Skeletal muscle cell (primary cell): ENCODE measurements around the gene NUS1.
A peak's percentile ranks its signal among the peaks of the same experiment; 100 is the strongest.
"Not testable (repeated sequence)": the region's sequence is repeated elsewhere in the genome, so short reads cannot be mapped to it uniquely, and the experiment has no call there.

Source experiments
- DNase-seq: peaks from one replicate; pipeline ENCODE4 v3.0.0-alpha.2; 2010; ENCODE audit warnings: low read depth
- H3K4me3 ChIP-seq: 2 replicates; pipeline ENCODE4 v1.5.1; 2011; ENCODE audit warnings: low read depth, mild to moderate bottlenecking, control low read depth, low read length, moderate library complexity

NUS1 gene

DNA sequence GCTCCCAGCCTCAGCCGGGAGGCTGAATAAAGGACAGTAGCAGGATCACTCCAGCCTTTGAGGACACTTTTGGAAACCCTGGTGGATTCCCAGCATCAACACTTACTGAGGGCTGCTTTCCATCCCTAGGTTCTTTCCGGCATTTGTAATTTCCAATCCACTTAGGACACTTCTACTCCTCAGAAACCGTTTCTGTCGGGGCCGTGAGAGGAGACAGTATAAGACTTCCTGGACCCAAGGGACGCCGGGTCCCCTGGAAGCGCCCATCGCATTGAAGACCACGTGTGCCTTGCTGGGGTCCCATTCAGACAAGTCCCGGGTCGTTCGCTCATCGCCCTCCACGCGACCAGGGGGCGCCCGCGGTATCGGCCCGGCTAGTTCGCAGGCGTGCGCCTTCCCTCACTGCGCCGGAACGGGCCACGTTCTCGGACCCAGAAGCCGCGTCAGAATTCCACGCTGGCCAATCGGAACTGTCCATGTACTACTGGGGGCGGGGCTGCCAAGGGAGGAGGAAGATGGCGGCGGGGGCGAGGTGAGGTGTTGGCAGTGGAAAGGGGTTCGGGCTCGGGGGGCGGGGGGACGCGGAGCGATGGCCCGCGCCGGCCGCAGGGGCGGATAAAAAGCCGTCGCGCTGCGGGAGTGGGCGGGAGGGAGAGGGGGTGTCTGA lies at the start of gene NUS1:
Gene NUS1 (plus strand): TSS at position 479 of the 667 bp plus-strand sequence. CDS start 202 bp downstream, outside the sequence.
- H3K4me3 ChIP-seq, result peak within 1 kb of the TSS; percentile 78
- peak; percentile 93 for DNase-seq

DNA sequence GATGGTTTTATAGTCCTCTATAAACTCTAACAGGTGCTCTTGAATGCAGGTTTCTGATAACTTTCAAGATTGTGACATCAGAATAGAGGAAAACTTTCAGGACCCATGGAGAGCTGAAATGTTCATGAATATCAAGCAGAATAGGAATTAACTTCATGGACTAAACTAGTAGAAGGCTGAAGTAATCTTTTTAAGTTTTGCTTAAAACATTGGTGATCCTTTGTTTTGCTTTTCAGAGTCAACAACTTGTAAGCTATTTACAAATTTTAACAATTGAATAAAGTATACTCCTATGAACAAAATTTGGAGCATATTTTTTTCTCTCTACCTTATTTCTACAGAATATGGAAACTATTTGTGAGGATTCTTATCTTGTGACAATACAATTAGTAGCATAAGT lies 47.7 kb upstream of the NUS1 start:
- no peak for DNase-seq

DNA sequence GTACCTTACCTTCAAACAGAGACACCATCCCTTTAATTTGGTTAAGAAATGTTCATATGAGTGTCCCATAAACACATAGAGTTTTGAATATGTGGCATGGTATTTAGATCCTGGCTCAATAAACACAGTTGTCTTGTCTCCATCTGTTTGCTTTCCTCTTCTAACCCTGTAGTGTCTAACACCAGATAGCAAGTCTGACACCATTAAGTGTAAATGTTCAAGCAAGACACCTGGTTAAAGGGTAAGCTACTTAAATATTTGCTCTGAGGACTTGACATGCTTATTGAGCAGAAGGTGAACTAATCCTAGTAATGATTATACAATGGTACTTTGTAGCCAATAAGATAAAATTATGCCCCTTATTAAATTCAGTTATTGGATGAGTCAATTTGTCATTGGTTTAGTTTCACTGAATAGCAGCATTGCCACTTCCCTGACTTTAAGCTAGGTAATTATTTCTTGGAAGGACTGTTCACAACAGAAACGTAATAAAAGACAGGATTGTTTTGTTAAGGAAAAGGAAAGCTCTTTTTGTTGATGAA lies 46.1 kb upstream of the NUS1 start:
- DNase-seq, result no peak
- no peak overlapping the region for H3K4me3 ChIP-seq

More for the DNA sequence above, 47.7 kb upstream of the NUS1 start:
- no peak overlapping the region for H3K4me3 ChIP-seq

DNA sequence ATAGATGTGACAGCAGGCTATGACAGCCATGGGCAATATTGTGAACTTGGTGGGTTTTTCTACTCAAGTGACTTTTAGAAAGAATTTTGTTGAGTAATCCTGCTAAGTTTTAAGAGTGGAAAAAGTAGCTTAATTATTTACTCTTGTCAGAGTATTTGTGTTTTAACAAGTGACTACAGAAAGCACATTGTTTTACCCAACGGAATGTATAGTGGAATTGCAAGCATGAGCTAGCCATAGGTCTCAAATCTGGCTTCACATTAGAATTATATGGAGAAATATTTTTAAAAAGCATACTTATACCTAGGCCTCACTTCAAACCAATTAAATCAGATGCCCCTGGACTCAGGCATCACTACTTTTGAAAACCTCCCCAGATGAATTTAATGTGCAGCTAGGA lies 37.5 kb upstream of the NUS1 start:
- DNase-seq, result no peak

DNA sequence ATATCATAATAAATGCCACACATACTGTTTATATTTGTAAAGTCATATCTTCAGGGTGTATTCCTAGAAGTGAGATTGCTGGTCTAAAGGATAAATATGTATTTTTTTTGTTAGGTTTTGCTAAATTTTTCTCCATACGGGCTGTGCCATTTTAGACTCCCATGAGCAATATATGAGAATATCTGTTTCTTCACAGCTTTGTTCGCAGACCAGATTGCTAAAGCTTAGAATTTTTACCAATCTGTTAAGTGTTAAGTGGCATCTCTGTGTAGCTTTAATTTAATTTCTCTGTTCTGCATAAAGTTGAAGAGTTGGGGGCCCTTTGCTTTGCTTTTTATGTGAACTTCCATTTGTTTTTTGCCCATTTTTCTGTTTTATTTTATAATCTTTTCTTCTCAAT lies 32.3 kb upstream of the NUS1 start:
- no peak overlapping the region for H3K4me3 ChIP-seq
- DNase-seq, result no peak

More for the DNA sequence above, 37.5 kb upstream of the NUS1 start:
- H3K4me3 ChIP-seq, result no peak overlapping the region

DNA sequence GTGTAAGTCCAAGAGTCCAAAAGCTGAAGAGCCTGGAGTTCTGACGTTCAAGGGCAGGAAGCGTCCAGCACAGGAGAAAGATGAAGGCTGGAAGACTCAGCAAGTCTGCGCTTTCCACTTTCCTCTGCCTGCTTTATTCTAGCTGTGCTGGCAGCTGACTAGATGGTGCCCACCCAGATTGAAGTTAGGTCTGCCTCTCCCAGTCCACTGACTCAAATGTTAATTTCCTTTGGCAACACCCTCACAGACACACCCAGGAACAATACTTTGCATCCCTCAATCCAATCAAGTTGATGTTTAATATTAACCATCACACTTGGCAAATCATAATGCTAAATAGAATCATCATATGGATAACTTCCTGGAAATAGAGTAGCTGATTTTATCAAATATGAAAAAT lies 23.3 kb upstream of the NUS1 start:
- not testable (repeated sequence) for DNase-seq, H3K4me3 ChIP-seq

DNA sequence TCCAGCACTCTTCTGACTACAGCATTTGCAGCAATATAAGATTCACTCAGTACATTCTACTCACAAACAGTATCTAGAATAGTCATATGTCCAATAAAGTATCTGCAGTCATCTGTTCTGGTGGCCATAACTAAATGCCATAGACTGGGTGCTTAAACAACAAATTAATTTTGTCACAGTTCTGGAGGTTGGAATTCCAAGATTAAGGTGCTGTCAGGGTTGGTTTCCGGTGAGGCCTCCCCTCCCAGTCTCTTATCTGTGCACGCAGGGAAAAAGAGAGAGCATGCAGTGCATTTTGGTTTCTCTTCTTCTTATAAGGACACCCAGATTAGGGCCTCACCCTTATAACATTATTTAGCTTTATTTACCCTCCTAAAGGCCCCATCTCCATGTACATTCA lies 21.3 kb upstream of the NUS1 start:
- no peak for DNase-seq
- no peak overlapping the region for H3K4me3 ChIP-seq

DNA sequence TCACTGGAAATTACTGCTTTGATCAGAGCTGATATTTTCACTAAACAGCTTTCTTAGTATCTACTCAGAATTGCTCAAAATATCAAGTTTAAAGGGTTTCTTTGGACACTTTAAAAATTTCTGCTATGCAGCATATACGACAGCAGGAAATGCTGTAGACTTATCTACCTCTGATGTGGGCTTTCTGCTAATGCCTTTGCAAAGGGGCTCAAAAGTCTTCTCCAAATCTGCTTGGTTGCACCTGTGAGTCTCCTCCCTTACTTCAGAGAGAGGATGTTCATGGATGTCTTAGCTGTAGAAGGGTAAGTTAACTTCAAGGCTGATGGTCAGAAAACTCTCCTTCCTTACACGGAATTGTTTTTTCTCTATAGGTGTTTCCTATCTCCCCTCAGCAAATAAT lies 19.9 kb upstream of the NUS1 start:
- H3K4me3 ChIP-seq, result no peak overlapping the region
- DNase-seq, result no peak

DNA sequence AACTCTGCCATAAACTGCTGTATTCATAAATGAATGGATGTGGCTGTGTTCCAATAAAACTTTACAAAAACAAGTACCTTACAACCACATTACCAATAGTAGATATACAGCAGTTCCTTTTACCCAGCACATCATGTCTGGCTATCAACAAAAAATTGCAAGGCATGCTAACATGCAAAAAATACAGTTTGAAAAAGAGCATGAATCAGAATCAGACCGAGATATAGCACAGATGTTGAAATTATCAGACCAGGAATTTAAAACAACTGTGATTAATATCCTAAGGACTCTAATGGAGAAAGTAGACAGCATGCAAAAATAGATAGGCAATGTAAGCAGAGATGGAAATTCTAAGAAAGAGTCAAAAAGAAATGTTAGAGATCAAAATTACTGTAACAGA lies 8.4 kb upstream of the NUS1 start:
- no peak overlapping the region for H3K4me3 ChIP-seq
- no peak for DNase-seq

DNA sequence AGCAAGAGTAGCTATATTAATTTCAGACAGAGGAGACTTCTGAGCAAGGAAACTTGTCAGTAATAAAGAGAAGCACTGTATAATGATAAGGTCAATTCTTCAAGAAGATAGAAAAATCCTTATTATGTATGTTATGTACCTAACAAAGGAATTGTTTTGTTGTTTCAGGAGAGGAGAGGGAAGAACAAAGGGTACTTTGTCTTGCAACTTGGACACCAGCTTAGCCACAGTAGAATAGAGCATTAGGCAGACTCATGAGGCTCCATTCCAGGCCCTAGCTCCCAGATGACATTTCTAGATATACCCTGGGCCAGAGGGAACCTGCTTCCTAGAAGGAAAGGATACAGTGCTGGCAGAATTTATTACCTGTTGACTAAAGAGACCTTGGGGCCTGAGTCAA lies 6.5 kb upstream of the NUS1 start:
- DNase-seq, result no peak
- no peak overlapping the region for H3K4me3 ChIP-seq

DNA sequence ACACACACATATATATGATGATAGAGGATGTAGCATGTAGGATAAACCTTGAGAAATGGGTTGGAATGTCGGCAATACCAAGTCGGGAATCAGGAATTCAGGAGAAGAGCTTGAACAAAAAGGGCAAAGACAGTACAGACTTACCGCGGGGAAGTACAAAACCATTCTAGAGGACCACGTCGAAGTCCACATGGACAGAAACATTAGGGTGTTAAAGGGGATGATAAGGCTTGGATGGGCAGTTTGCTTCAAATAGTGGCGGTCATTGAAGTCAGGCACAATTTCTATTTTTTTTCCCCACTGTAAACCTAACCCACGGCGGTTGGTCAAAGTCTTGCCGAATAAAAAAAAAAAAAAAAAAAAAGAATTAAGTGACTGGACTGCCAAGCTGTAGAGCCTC lies 766 bp upstream of the NUS1 start:
- DNase-seq, result no peak
- peak overlapping the region; percentile 78 for H3K4me3 ChIP-seq

DNA sequence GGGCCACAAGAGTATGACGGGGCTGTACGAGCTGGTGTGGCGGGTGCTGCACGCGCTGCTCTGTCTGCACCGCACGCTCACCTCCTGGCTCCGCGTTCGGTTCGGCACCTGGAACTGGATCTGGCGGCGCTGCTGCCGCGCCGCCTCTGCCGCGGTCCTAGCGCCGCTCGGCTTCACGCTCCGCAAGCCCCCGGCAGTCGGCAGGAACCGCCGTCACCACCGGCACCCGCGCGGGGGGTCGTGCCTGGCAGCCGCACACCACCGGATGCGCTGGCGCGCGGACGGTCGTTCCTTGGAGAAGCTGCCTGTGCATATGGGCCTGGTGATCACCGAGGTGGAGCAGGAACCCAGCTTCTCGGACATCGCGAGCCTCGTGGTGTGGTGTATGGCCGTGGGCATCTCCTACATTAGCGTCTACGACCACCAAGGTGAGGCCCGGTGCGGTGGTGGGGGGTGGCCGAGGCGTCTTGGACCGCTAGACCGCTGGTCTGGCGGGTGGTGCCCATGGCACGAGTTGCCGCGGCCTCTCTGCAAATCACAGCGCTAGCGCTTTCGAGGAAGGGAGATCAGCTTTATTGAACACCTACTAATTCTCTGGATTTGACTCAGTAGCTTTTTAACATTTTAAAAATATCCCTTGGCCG lies 511 bp downstream of the NUS1 start:
- H3K4me3 ChIP-seq, result peak overlapping the region; percentile 78
- DNase-seq, result not testable (repeated sequence)

DNA sequence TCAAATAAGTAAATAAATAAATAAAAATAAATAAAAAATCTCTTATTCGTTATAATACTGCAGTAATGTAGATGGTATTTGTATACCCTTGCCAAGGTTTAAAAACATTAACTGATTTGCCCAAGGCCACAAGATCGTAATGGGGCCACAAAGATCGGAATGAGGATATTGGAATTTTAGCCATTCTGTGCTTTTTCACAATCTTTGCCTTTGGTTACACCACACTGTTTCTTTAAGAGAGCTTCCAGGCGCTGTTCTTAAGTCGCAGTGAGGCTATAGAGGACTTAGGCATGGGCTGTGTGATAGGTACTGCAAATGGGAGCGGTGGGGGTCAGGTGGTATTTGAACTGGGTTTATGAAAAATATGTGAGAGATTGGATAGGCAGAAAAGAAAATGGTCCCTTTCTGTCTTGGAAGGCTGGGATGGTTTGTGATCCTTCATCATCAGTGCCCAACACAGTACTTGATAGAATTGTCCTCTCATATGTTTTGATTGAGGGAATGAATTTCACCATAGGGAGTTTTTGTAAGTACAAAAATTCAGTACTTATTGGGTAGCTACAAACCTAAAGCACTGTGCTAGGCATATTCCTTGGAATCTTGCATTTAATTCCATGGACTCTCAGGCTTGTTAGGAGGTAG lies 1.4 kb downstream of the NUS1 start:
- H3K4me3 ChIP-seq, result peak overlapping the region; percentile 78
- no peak for DNase-seq

DNA sequence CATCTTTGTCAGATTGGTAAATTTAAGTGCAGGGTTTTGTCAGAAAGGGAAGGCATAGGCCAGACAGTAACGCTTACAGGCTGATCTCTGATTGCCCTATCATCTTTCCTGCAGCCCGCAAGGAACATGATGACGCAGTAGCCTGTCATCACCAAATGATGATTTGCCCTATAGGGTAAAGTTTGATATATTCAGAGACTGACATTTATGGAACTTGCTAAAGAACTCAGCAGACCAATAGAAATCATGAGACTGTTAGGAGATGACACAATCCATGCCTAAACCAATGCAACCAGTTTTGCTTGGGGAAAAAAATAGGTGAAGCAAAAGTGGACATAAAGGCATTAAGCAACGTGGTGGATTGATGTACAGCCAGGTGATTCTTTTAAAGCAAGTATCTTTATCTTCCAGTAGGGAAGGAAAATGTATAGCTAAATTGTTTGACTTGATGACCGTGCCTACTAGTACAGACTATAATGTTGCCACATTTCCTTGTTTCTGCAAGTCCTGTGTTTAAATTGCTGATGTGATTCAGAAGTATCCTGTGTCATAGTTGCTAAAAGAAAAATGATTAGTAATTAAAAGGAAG lies 2.4 kb downstream of the NUS1 start:
- DNase-seq, result peak; percentile 44
- H3K4me3 ChIP-seq, result no peak overlapping the region

DNA sequence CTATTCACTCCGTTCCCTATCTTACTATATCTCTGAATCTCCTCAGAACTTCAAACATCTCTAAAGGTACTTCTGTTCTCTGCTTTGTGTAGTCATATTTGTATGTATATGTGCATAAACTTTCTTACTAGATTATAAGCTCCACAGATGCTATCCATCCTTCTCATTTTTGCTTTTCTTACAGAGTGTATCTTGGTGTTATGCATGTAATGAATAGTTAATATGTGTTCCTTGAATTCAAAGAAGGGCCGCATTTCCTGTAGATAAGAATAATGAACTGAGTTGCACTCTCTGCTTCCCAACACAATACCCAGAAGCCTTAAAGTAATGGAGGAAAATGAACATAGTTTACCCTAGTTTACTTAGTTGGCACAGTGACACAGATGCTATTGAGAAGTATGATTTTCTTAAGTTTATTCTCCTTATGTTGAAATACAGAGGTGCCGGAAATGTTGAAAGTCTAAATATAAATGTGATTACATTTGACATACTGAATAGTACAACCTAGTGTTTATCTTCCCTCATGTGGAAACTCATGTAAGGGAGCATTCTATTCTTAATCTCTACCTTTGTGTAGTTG lies 6.0 kb downstream of the NUS1 start:
- DNase-seq, result no peak
- no peak overlapping the region for H3K4me3 ChIP-seq

DNA sequence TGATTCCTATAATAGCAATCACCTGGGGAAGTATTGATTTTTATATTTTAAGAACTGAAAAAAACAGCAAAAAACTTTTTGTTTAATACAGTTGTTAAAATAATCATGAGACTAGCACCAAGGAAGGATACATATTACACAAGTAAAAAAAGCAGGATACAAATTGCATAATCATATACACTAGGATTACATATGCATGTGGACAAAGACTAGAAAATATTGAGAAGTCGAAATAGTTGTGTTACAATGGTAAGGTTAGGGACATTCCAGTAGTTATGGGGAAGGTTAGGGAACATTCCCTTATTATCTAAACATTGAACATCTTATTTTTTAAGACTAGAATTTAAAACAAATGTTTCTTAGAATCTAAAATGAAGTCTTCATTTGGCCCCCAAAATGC lies 9.5 kb downstream of the NUS1 start:
- no peak overlapping the region for H3K4me3 ChIP-seq
- DNase-seq, result no peak

DNA sequence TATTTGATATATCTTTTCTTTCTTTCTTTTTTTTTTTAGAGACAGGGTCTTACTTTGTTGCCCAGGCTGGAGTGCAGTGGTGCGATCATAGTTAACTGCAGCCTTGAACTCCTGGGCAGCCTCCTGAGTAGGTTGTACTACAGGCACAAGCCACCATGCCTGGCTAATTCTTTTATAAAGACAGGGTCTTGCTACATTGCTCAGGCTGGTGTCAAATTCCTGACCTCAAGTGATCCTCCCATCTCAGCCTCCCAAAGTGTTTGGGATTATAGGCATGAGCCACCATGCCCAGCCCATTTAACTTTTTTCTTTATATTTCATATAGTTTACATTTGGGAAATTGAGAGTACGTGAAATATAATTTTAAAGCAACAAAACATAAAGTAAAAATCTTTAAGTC lies 10.1 kb downstream of the NUS1 start:
- no peak overlapping the region for H3K4me3 ChIP-seq
- DNase-seq, result no peak

DNA sequence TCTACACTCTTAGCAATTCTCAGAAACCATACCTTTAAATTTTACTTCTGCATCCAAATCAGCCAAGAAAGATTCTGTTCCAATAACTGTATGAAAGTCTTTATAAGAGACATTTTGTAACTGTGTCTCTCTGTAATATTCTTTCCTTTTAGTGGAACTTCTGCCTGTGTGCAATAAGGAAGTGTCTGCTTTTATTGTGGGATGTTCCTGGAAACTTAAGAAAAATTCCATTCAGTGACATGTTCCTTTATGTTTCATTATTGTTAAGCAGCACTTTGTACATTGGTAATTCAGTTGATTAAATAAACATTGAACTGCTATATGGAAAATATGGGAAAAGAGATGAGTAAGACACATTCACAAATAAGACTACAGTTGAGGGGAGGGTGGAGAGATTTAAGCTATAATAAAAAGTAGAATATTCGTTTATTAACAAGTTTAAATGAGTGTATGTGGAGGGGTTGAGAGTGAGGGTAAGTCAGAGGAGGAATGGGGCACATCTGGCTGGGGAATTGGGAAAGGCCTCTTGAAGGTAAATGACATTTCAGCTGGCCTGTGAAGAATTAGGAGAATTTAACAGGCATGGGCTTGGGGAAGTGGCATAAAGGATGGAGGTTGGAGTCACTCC lies 11.9 kb downstream of the NUS1 start:
- no peak overlapping the region for H3K4me3 ChIP-seq

DNA sequence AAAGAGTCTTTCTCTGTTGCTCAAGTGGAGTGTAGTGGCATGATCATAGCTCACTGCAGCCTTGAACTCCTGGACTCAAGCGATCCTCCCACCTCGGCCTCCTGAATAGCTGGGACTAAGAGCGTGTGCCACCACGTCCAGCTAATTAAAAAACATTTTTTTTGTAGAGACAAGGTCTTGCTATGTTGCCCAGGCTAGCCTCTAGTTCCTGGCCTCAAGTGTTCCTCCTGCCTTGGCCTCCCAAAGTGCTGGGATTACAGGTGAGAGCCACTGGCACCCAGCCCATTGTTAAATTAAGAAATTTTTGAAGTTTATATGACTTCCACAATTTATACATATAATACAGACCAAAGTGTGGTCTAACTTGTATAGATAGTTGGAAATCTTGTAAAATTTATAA lies 14.3 kb downstream of the NUS1 start:
- DNase-seq, result not testable (repeated sequence)

More for the DNA sequence above, 11.9 kb downstream of the NUS1 start:
- no peak for DNase-seq

More for the DNA sequence above, 14.3 kb downstream of the NUS1 start:
- H3K4me3 ChIP-seq, result not testable (repeated sequence)
